WTC11 (cell line): ENCODE data around the gene TMEM164. TPM values are rescaled to one million over a fixed set of nuclear protein-coding genes. Genes with fewer than 3 reads are reported as not detected.

Experiments used
- ATAC-seq: fragments of 200-7000 bp; cut with Tn5 transposase; 2 replicates; pipeline ENCODE4 v1.10.0; 2021; ENCODE audit warnings: mild to moderate bottlenecking, moderate library complexity
- CTCF ChIA-PET: fragments of 300-600 bp; sonication (Branson Sonifier 250); formaldehyde crosslinking; loops from one replicate; lab custom pipeline; 2021; ENCODE audit warnings: antibody characterized with exemption; lab: Charles Lee
- POLR2A ChIA-PET: fragments of 350-600 bp; sonication (Branson Sonifier 250); formaldehyde crosslinking; loops from one replicate; lab custom pipeline; 2021; ENCODE audit warnings: antibody characterized with exemption; lab: Charles Lee
- DNase-seq: peaks from one replicate; pipeline ENCODE4 v3.0.0; 2021; ENCODE audit warnings: low spot score
- H3K27ac Mint-ChIP-seq: 2 replicates; pipeline ENCODE4 v1.8.0; 2021; ENCODE audit warnings: mixed read lengths
- H3K27me3 Mint-ChIP-seq: 2 replicates; pipeline ENCODE4 v1.8.0; 2021; ENCODE audit warnings: low read depth, mild to moderate bottlenecking, moderate library complexity, mixed read lengths
- H3K36me3 Mint-ChIP-seq: 2 replicates; pipeline ENCODE4 v1.8.0; 2021; ENCODE audit warnings: mixed read lengths
- H3K4me1 Mint-ChIP-seq: 2 replicates; pipeline ENCODE4 v1.8.0; 2022; ENCODE audit warnings: mixed read lengths
- H3K4me3 Mint-ChIP-seq: 2 replicates; pipeline ENCODE4 v1.8.0; 2021; ENCODE audit warnings: mild to moderate bottlenecking, moderate library complexity, mixed read lengths
- H3K9me3 Mint-ChIP-seq: 2 replicates; pipeline ENCODE4 v1.8.0; 2021; ENCODE audit warnings: mixed read lengths
- CBFB ChIP-seq: sonication (generic); formaldehyde crosslinking; IDR thresholded peaks from 2 replicates; pipeline ENCODE4 v1.8.1; 2022; ENCODE audit warnings: mild to moderate bottlenecking, low read depth, missing genetic modification reagents
- ETV6 ChIP-seq: sonication (generic); formaldehyde crosslinking; IDR thresholded peaks from 2 replicates; pipeline ENCODE4 v1.8.1; 2022; ENCODE audit warnings: mild to moderate bottlenecking, missing genetic modification reagents
- FOXK1 ChIP-seq: sonication (generic); formaldehyde crosslinking; IDR thresholded peaks from 2 replicates; pipeline ENCODE4 v1.8.0; 2022; ENCODE audit warnings: mild to moderate bottlenecking, moderate library complexity, missing genetic modification reagents
- GTF2I ChIP-seq: fragments of 250-450 bp; sonication (Bioruptor Pico); conservative IDR thresholded peaks from 2 replicates; pipeline ENCODE4 v1.4.0; 2021; ENCODE audit warnings: mild to moderate bottlenecking
- JUN ChIP-seq: sonication (generic); formaldehyde crosslinking; IDR thresholded peaks from 2 replicates; pipeline ENCODE4 v1.8.0; 2023; ENCODE audit warnings: mild to moderate bottlenecking, missing genetic modification reagents
- RELA ChIP-seq: sonication (generic); formaldehyde crosslinking; IDR thresholded peaks from 2 replicates; pipeline ENCODE4 v1.8.1; 2022; ENCODE audit warnings: missing genetic modification reagents, mild to moderate bottlenecking, borderline replicate concordance
- SMAD4 ChIP-seq: sonication (generic); formaldehyde crosslinking; IDR thresholded peaks from 2 replicates; pipeline ENCODE4 v1.8.0; 2022; ENCODE audit warnings: mild to moderate bottlenecking, missing genetic modification reagents
- SOX15 ChIP-seq: fragments of 250-450 bp; sonication (Bioruptor Pico); IDR thresholded peaks from 2 replicates; pipeline ENCODE4 v1.9.0; 2021; ENCODE audit warnings: mild to moderate bottlenecking
- ZNF232 ChIP-seq: sonication (generic); formaldehyde crosslinking; IDR thresholded peaks from 2 replicates; pipeline ENCODE4 v1.8.0; 2022; ENCODE audit warnings: mild to moderate bottlenecking, missing genetic modification reagents
- ZNF396 ChIP-seq: fragments of 250-450 bp; sonication (Bioruptor Pico); IDR thresholded peaks from 2 replicates; pipeline ENCODE4 v1.8.0; 2021; ENCODE audit warnings: mild to moderate bottlenecking, moderate library complexity, borderline replicate concordance
- total RNA-seq: library from RNA; stranded (reverse); gene quantifications from 3 replicates; pipeline ENCODE4 v1.2.3, GENCODE V29; 2021
- TF ChIP-seq, protein P1 (sequence below): fragments of 250-450 bp; sonication (Bioruptor Pico); IDR thresholded peaks from 2 replicates; pipeline ENCODE4 v1.9.0; 2021; ENCODE audit warnings: mild to moderate bottlenecking, borderline replicate concordance
- TF ChIP-seq, protein P2 (sequence below): sonication (generic); formaldehyde crosslinking; IDR thresholded peaks from 2 replicates; pipeline ENCODE4 v1.8.0; 2023; ENCODE audit warnings: missing genetic modification reagents, mild to moderate bottlenecking, borderline replicate concordance
- TF ChIP-seq, protein P3 (sequence below): sonication (generic); formaldehyde crosslinking; conservative IDR thresholded peaks from 2 replicates; pipeline ENCODE4 v1.8.1; 2022; ENCODE audit warnings: mild to moderate bottlenecking, missing genetic modification reagents
- TF ChIP-seq, protein P4 (sequence below): fragments of 250-450 bp; sonication (Bioruptor Pico); IDR thresholded peaks from 2 replicates; pipeline ENCODE4 v1.8.0; 2021; ENCODE audit warnings: mild to moderate bottlenecking

Gene TMEM164
- total RNA-seq, 1 experiment from 2014 or later: 16.0 TPM

DNA sequence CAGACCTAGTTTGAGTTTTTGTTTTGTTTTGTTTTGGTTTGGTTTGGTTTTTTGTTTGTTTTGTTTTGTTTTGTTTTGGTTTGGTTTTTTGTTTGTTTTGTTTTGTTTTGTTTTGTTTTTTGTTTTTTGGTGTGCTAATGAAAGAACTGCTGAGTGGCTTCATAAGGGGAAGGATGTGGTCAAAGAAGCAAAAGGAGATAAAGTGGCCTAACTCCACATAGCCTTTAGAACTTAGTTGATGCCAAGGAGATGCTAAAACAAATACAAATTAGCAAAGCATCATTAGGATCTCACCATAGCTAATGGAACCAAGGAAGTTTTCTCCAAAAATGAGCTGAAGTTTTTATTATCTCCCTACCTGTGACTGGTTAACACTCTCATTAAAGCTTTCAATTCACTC, 44.6 kb upstream of the TMEM164 start:
- CTCF ChIA-PET: no interaction called here
- no peak for ATAC-seq

DNA sequence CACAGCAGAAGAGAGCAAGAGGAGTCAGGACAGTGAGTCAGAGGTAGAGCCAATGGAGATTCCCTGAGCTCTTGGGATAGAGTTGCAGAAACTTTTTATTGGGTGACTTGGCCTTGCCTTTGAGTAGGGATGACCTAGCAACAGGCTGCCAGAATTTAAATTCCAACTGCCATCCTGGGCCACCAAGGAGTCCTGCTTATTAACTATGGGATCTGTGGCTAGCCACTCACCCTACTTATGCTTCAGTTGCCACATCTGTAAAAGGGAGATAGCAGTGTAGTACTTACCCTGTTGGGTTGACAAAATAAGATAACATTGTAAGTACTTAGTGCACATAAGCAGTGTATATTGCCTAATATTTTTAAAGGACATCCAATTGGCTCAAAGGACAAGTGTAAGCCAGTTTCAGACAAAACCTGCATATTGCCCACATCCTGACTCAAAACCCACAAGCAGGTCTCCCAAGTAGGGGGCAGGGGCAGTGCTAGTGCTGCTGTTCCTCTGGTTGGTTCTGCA, 43.5 kb upstream of the TMEM164 start:
- DNase-seq (no peak), ATAC-seq (no peak)
- Mint-ChIP-seq H3K27me3 (no peaks in the 10 kb centered on the region), H3K4me3 (no peak overlapping the region), H3K9me3 (no peaks in the 10 kb centered on the region), H3K36me3 (no peaks in the 10 kb centered on the region), H3K4me1 (no peaks in the 10 kb centered on the region), H3K27ac (no peak overlapping the region)
- CTCF ChIA-PET: interaction anchor here (1.2 kb wide), 1 partner anchor 454 kb away, joined by 3 read pairs; no protein-coding TSS in a partner anchor
- POLR2A ChIA-PET: no interaction called here
- TF ChIP-seq GTF2I (CRISPR knock-in tag): no peak
- no peak for TF ChIP-seq ZNF232 (CRISPR knock-in tag)
- no peak for TF ChIP-seq CBFB (CRISPR knock-in tag)
- TF ChIP-seq, protein P1, sequence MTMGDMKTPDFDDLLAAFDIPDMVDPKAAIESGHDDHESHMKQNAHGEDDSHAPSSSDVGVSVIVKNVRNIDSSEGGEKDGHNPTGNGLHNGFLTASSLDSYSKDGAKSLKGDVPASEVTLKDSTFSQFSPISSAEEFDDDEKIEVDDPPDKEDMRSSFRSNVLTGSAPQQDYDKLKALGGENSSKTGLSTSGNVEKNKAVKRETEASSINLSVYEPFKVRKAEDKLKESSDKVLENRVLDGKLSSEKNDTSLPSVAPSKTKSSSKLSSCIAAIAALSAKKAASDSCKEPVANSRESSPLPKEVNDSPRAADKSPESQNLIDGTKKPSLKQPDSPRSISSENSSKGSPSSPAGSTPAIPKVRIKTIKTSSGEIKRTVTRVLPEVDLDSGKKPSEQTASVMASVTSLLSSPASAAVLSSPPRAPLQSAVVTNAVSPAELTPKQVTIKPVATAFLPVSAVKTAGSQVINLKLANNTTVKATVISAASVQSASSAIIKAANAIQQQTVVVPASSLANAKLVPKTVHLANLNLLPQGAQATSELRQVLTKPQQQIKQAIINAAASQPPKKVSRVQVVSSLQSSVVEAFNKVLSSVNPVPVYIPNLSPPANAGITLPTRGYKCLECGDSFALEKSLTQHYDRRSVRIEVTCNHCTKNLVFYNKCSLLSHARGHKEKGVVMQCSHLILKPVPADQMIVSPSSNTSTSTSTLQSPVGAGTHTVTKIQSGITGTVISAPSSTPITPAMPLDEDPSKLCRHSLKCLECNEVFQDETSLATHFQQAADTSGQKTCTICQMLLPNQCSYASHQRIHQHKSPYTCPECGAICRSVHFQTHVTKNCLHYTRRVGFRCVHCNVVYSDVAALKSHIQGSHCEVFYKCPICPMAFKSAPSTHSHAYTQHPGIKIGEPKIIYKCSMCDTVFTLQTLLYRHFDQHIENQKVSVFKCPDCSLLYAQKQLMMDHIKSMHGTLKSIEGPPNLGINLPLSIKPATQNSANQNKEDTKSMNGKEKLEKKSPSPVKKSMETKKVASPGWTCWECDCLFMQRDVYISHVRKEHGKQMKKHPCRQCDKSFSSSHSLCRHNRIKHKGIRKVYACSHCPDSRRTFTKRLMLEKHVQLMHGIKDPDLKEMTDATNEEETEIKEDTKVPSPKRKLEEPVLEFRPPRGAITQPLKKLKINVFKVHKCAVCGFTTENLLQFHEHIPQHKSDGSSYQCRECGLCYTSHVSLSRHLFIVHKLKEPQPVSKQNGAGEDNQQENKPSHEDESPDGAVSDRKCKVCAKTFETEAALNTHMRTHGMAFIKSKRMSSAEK (CRISPR knock-in tag): no peak
- TF ChIP-seq, protein P2, sequence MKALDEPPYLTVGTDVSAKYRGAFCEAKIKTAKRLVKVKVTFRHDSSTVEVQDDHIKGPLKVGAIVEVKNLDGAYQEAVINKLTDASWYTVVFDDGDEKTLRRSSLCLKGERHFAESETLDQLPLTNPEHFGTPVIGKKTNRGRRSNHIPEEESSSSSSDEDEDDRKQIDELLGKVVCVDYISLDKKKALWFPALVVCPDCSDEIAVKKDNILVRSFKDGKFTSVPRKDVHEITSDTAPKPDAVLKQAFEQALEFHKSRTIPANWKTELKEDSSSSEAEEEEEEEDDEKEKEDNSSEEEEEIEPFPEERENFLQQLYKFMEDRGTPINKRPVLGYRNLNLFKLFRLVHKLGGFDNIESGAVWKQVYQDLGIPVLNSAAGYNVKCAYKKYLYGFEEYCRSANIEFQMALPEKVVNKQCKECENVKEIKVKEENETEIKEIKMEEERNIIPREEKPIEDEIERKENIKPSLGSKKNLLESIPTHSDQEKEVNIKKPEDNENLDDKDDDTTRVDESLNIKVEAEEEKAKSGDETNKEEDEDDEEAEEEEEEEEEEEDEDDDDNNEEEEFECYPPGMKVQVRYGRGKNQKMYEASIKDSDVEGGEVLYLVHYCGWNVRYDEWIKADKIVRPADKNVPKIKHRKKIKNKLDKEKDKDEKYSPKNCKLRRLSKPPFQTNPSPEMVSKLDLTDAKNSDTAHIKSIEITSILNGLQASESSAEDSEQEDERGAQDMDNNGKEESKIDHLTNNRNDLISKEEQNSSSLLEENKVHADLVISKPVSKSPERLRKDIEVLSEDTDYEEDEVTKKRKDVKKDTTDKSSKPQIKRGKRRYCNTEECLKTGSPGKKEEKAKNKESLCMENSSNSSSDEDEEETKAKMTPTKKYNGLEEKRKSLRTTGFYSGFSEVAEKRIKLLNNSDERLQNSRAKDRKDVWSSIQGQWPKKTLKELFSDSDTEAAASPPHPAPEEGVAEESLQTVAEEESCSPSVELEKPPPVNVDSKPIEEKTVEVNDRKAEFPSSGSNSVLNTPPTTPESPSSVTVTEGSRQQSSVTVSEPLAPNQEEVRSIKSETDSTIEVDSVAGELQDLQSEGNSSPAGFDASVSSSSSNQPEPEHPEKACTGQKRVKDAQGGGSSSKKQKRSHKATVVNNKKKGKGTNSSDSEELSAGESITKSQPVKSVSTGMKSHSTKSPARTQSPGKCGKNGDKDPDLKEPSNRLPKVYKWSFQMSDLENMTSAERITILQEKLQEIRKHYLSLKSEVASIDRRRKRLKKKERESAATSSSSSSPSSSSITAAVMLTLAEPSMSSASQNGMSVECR (CRISPR knock-in tag): no peak
- no peak for TF ChIP-seq ETV6 (CRISPR knock-in tag)
- no peak for TF ChIP-seq SOX15 (CRISPR knock-in tag)
- TF ChIP-seq SMAD4 (CRISPR knock-in tag): no peak

More for the DNA sequence above, 44.6 kb upstream of the TMEM164 start:
- Mint-ChIP-seq H3K9me3 (no peaks in the 10 kb centered on the region), H3K27me3 (no peaks in the 10 kb centered on the region), H3K4me3 (no peak overlapping the region), H3K36me3 (no peaks in the 10 kb centered on the region), H3K4me1 (peaks cover 10% of the 10 kb centered on the region), H3K27ac (no peak overlapping the region)
- TF ChIP-seq RELA (CRISPR knock-in tag) (no peak), GTF2I (CRISPR knock-in tag) (no peak), JUN (no peak), ZNF396 (CRISPR knock-in tag) (no peak), FOXK1 (CRISPR knock-in tag) (no peak)
- TF ChIP-seq, protein P2 (CRISPR knock-in tag): no peak
- TF ChIP-seq, protein P3, sequence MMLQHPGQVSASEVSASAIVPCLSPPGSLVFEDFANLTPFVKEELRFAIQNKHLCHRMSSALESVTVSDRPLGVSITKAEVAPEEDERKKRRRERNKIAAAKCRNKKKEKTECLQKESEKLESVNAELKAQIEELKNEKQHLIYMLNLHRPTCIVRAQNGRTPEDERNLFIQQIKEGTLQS (CRISPR knock-in tag): no peak
- TF ChIP-seq, protein P4, sequence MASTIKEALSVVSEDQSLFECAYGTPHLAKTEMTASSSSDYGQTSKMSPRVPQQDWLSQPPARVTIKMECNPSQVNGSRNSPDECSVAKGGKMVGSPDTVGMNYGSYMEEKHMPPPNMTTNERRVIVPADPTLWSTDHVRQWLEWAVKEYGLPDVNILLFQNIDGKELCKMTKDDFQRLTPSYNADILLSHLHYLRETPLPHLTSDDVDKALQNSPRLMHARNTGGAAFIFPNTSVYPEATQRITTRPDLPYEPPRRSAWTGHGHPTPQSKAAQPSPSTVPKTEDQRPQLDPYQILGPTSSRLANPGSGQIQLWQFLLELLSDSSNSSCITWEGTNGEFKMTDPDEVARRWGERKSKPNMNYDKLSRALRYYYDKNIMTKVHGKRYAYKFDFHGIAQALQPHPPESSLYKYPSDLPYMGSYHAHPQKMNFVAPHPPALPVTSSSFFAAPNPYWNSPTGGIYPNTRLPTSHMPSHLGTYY: no peak
- POLR2A ChIA-PET: no interaction called here
- no peak for DNase-seq
